HEK293 (cell line): ENCODE results near the gene POLD2.

ENCODE experiments used
- CTCF ChIA-PET: fragments of 350-600 bp; formaldehyde crosslinking; extraction: SDS; loops from one replicate; lab custom pipeline; 2021; ENCODE audit warnings: antibody characterized with exemption; lab: Yijun Ruan, JAX
- POLR2A ChIA-PET: fragments of 300-600 bp; formaldehyde crosslinking; extraction: SDS; loops from one replicate; lab custom pipeline; 2020; ENCODE audit warnings: antibody characterized with exemption, inconsistent platforms; lab: Yijun Ruan, JAX
- H3K27ac ChIP-seq: fragments of 200-500 bp; sonication (Bioruptor generic); 2 replicates; pipeline ENCODE4 v1.5.1; 2014; ENCODE audit warnings: low read depth, low read length, control low read depth, inconsistent platforms; ENCODE audit errors: extremely low read depth
- H3K36me3 ChIP-seq, 2 experiments: fragments of 200-500 bp in 1 of 2; sonication (Bioruptor generic) in 1 of 2; 1 replicate in 1 of 2; 2 replicates in 1 of 2; pipeline ENCODE4 v1.5.1; 2014 to 2017; ENCODE audit warnings: inconsistent platforms in 2 of 2, low read length in 2 of 2; ENCODE audit not compliant: control insufficient read depth in 2 of 2, insufficient read depth in 1 of 2
- H3K4me1 ChIP-seq: fragments of 200-500 bp; sonication (Bioruptor generic); 2 replicates; pipeline ENCODE4 v1.5.1; 2014; ENCODE audit warnings: mild to moderate bottlenecking, low read length, inconsistent platforms; ENCODE audit not compliant: control insufficient read depth, insufficient read depth
- H3K4me3 ChIP-seq: 2 replicates; pipeline ENCODE4 v1.5.1; 2011; ENCODE audit warnings: low read depth, mild to moderate bottlenecking, control low read depth, low read length, moderate library complexity
- H3K9me3 ChIP-seq: fragments of 200-500 bp; sonication (Bioruptor generic); 2 replicates; pipeline ENCODE4 v1.5.1; 2014; ENCODE audit warnings: low read depth, low read length, inconsistent platforms; ENCODE audit not compliant: control insufficient read depth, insufficient read depth
- GFI1B ChIP-seq: fragments of 450-650 bp; formaldehyde crosslinking; IDR thresholded peaks from 2 replicates; pipeline ENCODE4 v1.5.1; 2016; ENCODE audit warnings: missing biosample characterization, missing genetic modification characterization
- GLI2 ChIP-seq: fragments of 450-650 bp; formaldehyde crosslinking; IDR thresholded peaks from 2 replicates; pipeline ENCODE4; 2017; ENCODE audit warnings: missing biosample characterization, missing genetic modification characterization, low read depth, borderline replicate concordance
- GLIS2 ChIP-seq: fragments of 450-650 bp; formaldehyde crosslinking; IDR thresholded peaks from 2 replicates; pipeline ENCODE4 v1.5.1; 2016; ENCODE audit warnings: missing biosample characterization, missing genetic modification characterization
- MZF1 ChIP-seq: fragments of 450-650 bp; formaldehyde crosslinking; IDR thresholded peaks from 2 replicates; pipeline ENCODE4 v1.5.1; 2017; ENCODE audit warnings: missing biosample characterization, missing genetic modification characterization, borderline replicate concordance
- SETDB1 ChIP-seq: IDR thresholded peaks from one replicate; pipeline ENCODE4 v1.6.1; 2017; ENCODE audit warnings: mild to moderate bottlenecking, low read length, moderate library complexity, mixed read lengths; ENCODE audit not compliant: insufficient read length
- TRIM28 ChIP-seq: IDR thresholded peaks from 2 replicates; pipeline ENCODE4 v1.6.1; 2011; ENCODE audit warnings: low read length, control low read depth, borderline replicate concordance
- ZFP69B ChIP-seq: fragments of 450-650 bp; formaldehyde crosslinking; IDR thresholded peaks from 2 replicates; pipeline ENCODE4 v1.5.1; 2016; ENCODE audit warnings: missing biosample characterization, missing genetic modification characterization
- ZNF114 ChIP-seq: fragments of 450-650 bp; formaldehyde crosslinking; IDR thresholded peaks from 2 replicates; pipeline ENCODE4 v1.5.0; 2017; ENCODE audit warnings: missing biosample characterization, missing genetic modification characterization
- ZNF132 ChIP-seq: fragments of 450-650 bp; formaldehyde crosslinking; IDR thresholded peaks from 2 replicates; pipeline ENCODE4 v1.5.1; 2017; ENCODE audit warnings: missing biosample characterization, missing genetic modification characterization, borderline replicate concordance
- ZNF140 ChIP-seq: fragments of 450-650 bp; formaldehyde crosslinking; IDR thresholded peaks from 2 replicates; pipeline ENCODE4 v1.5.1; 2016; ENCODE audit warnings: missing biosample characterization, missing genetic modification characterization
- ZNF16 ChIP-seq: fragments of 450-650 bp; formaldehyde crosslinking; IDR thresholded peaks from 2 replicates; pipeline ENCODE4 v1.5.1; 2016; ENCODE audit warnings: low read depth, missing biosample characterization, missing genetic modification characterization
- ZNF169 ChIP-seq: fragments of 450-650 bp; formaldehyde crosslinking; IDR thresholded peaks from 2 replicates; pipeline ENCODE4 v1.5.1; 2016; ENCODE audit warnings: missing biosample characterization, missing genetic modification characterization
- ZNF239 ChIP-seq: fragments of 450-650 bp; formaldehyde crosslinking; IDR thresholded peaks from 2 replicates; pipeline ENCODE4 v1.5.1; 2016; ENCODE audit warnings: missing biosample characterization, missing genetic modification characterization
- ZNF248 ChIP-seq: fragments of 450-650 bp; formaldehyde crosslinking; IDR thresholded peaks from 2 replicates; pipeline ENCODE4 v1.5.1; 2017; ENCODE audit warnings: missing biosample characterization, missing genetic modification characterization
- ZNF302 ChIP-seq: fragments of 450-650 bp; formaldehyde crosslinking; IDR thresholded peaks from 2 replicates; pipeline ENCODE4 v1.5.1; 2016; ENCODE audit warnings: missing biosample characterization, missing genetic modification characterization, low read depth
- ZNF311 ChIP-seq: fragments of 450-650 bp; formaldehyde crosslinking; IDR thresholded peaks from 2 replicates; pipeline ENCODE4 v1.5.1; 2017; ENCODE audit warnings: missing biosample characterization, missing genetic modification characterization, borderline replicate concordance
- ZNF324 ChIP-seq: fragments of 450-650 bp; formaldehyde crosslinking; IDR thresholded peaks from 2 replicates; pipeline ENCODE4 v1.5.1; 2016; ENCODE audit warnings: missing biosample characterization, missing genetic modification characterization
- ZNF48 ChIP-seq: fragments of 450-650 bp; formaldehyde crosslinking; IDR thresholded peaks from 2 replicates; pipeline ENCODE4 v1.5.1; 2016; ENCODE audit warnings: missing biosample characterization, missing genetic modification characterization
- ZNF530 ChIP-seq: fragments of 450-650 bp; formaldehyde crosslinking; IDR thresholded peaks from 2 replicates; pipeline ENCODE4 v1.5.1; 2016; ENCODE audit warnings: low read depth, missing biosample characterization, missing genetic modification characterization
- ZNF548 ChIP-seq: fragments of 450-650 bp; formaldehyde crosslinking; IDR thresholded peaks from 2 replicates; pipeline ENCODE4 v1.5.1; 2016; ENCODE audit warnings: missing biosample characterization, missing genetic modification characterization
- ZNF555 ChIP-seq: fragments of 450-650 bp; formaldehyde crosslinking; conservative IDR thresholded peaks from 2 replicates; pipeline ENCODE4 v1.5.1; 2017; ENCODE audit warnings: missing biosample characterization, mild to moderate bottlenecking, missing genetic modification characterization, inconsistent platforms
- ZNF623 ChIP-seq: fragments of 450-650 bp; formaldehyde crosslinking; IDR thresholded peaks from 2 replicates; pipeline ENCODE4 v1.5.1; 2016; ENCODE audit warnings: missing biosample characterization, missing genetic modification characterization
- ZNF677 ChIP-seq: fragments of 450-650 bp; IDR thresholded peaks from 2 replicates; pipeline ENCODE4 v1.5.0; 2018; ENCODE audit warnings: missing biosample characterization, mild to moderate bottlenecking, missing genetic modification characterization, moderate library complexity
- ZSCAN30 ChIP-seq: fragments of 450-650 bp; IDR thresholded peaks from 2 replicates; pipeline ENCODE4 v1.5.1; 2018; ENCODE audit warnings: missing biosample characterization, mild to moderate bottlenecking, missing genetic modification characterization, moderate library complexity
- TF ChIP-seq, protein P1 (sequence below): fragments of 450-650 bp; formaldehyde crosslinking; IDR thresholded peaks from 2 replicates; pipeline ENCODE4 v1.5.1; 2016; ENCODE audit warnings: missing biosample characterization, missing genetic modification characterization
- TF ChIP-seq, protein P2 (sequence below): fragments of 450-650 bp; formaldehyde crosslinking; IDR thresholded peaks from 2 replicates; pipeline ENCODE4 v1.5.1; 2016; ENCODE audit warnings: missing biosample characterization, missing genetic modification characterization
- TF ChIP-seq, protein P3 (sequence below): fragments of 450-650 bp; formaldehyde crosslinking; IDR thresholded peaks from 2 replicates; pipeline ENCODE4 v1.5.1; 2016; ENCODE audit warnings: missing biosample characterization, missing genetic modification characterization

POLD2 gene

DNA sequence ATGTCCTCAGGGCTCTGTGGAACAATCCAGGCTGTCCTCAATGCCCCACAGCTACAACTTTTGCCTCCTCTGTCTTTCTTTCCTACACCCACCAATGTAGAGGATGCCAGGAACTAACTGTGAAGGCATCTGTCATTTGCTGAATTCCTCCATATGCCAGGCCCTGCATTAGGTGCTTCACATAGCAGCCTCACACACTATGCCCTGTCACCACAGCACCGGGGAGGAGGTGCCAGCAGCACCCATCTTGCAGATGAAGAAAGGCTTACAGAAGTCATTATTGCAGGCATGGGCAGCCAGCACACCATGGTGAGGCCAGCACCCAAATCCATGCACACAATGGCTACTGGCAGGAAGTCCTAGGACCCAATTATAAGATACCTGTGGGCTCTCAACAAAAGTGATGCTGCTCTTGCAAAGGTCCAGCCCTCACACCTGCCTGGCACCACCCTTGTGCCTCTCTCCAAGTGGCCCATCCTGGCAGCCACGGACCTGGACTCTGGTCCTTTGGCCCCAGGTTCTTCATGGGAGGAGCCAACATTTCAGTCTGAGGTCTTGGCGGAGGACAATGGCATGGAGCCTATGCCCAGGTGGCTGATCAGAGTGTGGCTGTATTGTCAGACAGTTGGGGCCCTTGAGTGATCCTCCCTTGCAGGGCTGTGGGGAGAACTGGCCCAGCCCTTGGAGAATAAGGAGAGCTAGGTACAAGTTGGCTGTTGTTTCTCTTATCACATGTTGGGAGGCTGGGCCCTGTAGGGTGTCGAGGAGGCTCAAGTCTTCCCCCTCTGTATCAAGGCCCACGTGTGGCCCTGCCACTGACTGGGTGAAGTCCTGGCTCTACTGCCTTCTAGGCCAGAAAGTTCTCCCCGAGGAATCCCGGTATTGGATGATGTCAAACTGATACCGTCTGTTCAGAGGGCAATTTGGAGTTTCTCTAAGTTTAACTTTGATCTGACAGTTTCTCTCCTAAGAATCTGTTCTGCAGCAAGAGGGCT is 32.1 kb upstream of the POLD2 start (continued):
- TF ChIP-seq, protein P1, sequence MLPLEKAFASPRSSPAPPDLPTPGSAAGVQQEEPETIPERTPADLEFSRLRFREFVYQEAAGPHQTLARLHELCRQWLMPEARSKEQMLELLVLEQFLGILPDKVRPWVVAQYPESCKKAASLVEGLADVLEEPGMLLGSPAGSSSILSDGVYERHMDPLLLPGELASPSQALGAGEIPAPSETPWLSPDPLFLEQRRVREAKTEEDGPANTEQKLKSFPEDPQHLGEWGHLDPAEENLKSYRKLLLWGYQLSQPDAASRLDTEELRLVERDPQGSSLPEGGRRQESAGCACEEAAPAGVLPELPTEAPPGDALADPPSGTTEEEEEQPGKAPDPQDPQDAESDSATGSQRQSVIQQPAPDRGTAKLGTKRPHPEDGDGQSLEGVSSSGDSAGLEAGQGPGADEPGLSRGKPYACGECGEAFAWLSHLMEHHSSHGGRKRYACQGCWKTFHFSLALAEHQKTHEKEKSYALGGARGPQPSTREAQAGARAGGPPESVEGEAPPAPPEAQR, result no peak
- no peak for TF ChIP-seq ZNF16 (tag by site-specific recombination)
- no peak for TF ChIP-seq ZNF114 (tag by site-specific recombination)
- no peak for TF ChIP-seq ZNF623 (tag by site-specific recombination)

DNA sequence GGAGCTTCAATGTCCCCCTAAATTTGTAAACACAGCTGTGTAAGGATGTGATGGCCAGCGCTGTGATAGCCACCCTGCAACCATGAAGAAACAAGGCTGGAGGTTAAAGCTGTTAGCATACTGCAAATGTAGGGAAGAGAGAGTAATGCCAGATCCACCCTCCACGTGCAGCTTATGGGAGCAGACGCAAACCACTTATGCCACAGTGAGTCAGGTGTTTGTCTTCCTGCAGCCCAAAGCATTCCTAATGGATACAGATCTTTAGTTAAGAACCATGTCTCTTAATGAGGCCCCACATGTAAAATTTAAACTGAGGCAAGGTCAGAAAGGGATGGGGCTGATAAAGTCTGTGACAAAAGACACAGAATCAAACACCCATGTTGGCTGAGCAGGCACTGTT is 31.4 kb upstream of the POLD2 start:
- Histone ChIP-seq H3K27ac (no peak overlapping the region), H3K9me3 (no peaks in the 10 kb centered on the region), H3K4me3 (no peak overlapping the region), H3K36me3 (no peaks in the 10 kb centered on the region), H3K4me1 (no peaks in the 10 kb centered on the region)
- TF ChIP-seq ZNF324, result no peak
- no peak for TF ChIP-seq ZNF302 (tag by site-specific recombination)
- TF ChIP-seq, protein P2, sequence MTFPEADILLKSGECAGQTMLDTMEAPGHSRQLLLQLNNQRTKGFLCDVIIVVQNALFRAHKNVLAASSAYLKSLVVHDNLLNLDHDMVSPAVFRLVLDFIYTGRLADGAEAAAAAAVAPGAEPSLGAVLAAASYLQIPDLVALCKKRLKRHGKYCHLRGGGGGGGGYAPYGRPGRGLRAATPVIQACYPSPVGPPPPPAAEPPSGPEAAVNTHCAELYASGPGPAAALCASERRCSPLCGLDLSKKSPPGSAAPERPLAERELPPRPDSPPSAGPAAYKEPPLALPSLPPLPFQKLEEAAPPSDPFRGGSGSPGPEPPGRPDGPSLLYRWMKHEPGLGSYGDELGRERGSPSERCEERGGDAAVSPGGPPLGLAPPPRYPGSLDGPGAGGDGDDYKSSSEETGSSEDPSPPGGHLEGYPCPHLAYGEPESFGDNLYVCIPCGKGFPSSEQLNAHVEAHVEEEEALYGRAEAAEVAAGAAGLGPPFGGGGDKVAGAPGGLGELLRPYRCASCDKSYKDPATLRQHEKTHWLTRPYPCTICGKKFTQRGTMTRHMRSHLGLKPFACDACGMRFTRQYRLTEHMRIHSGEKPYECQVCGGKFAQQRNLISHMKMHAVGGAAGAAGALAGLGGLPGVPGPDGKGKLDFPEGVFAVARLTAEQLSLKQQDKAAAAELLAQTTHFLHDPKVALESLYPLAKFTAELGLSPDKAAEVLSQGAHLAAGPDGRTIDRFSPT (tag by site-specific recombination), result no peak
- TF ChIP-seq ZNF555, result no peak
- TF ChIP-seq TRIM28, result no peak
- ChIA-PET POLR2A (no interaction called here), CTCF (interaction anchor here (0.6 kb wide), 1 partner anchor 100 kb away, joined by 4 read pairs; no protein-coding TSS in a partner anchor)

DNA sequence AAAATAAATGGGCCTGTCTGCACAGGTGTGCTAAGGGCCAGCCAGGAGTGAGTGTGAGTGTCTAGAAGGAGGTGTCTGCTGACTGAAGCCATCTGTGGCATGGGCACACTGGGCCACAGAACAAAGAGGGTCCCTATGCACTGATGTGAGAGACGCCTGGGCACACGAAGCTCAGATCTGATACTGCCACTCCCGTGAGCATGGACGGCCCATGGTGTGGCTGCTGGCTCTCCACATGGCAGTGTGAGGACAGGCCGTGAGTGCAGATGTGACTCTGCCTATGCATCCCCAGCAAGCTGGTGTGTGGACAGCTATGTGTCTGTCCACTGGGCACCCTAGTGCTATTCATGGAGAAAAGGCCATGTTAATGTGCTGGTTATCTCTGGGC is 30.6 kb upstream of the POLD2 start:
- Histone ChIP-seq H3K4me3 (no peak overlapping the region), H3K36me3 (no peaks in the 10 kb centered on the region), H3K9me3 (no peaks in the 10 kb centered on the region), H3K4me1 (no peaks in the 10 kb centered on the region), H3K27ac (no peak overlapping the region)
- ChIA-PET POLR2A (no interaction called here), CTCF (interaction anchor here (0.7 to 0.8 kb wide), 2 partner anchors 414 to 1000 kb away, joined by 3 read pairs; no protein-coding TSS in a partner anchor)
- no peak for TF ChIP-seq ZSCAN30 (tag by site-specific recombination)
- no peak for TF ChIP-seq ZNF48 (tag by site-specific recombination)
- no peak for TF ChIP-seq SETDB1
- no peak for TF ChIP-seq GFI1B (tag by site-specific recombination)
- TF ChIP-seq ZNF311 (tag by site-specific recombination), result no peak
- TF ChIP-seq ZNF132 (tag by site-specific recombination), result no peak
- no peak for TF ChIP-seq ZFP69B
- TF ChIP-seq MZF1 (tag by site-specific recombination), result no peak
- no peak for TF ChIP-seq ZNF677 (tag by site-specific recombination)
- TF ChIP-seq ZNF530 (tag by site-specific recombination), result no peak
- TF ChIP-seq GLI2 (tag by site-specific recombination), result no peak
- TF ChIP-seq ZNF140 (tag by site-specific recombination), result no peak
- no peak for TF ChIP-seq ZNF239
- no peak for TF ChIP-seq GLIS2 (tag by site-specific recombination)
- no peak for TF ChIP-seq ZNF169 (tag by site-specific recombination)
- no peak for TF ChIP-seq ZNF548 (tag by site-specific recombination)
- no peak for TF ChIP-seq ZNF248 (tag by site-specific recombination)
- TF ChIP-seq, protein P3, sequence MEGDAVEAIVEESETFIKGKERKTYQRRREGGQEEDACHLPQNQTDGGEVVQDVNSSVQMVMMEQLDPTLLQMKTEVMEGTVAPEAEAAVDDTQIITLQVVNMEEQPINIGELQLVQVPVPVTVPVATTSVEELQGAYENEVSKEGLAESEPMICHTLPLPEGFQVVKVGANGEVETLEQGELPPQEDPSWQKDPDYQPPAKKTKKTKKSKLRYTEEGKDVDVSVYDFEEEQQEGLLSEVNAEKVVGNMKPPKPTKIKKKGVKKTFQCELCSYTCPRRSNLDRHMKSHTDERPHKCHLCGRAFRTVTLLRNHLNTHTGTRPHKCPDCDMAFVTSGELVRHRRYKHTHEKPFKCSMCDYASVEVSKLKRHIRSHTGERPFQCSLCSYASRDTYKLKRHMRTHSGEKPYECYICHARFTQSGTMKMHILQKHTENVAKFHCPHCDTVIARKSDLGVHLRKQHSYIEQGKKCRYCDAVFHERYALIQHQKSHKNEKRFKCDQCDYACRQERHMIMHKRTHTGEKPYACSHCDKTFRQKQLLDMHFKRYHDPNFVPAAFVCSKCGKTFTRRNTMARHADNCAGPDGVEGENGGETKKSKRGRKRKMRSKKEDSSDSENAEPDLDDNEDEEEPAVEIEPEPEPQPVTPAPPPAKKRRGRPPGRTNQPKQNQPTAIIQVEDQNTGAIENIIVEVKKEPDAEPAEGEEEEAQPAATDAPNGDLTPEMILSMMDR (tag by site-specific recombination), result no peak
- TF ChIP-seq, all 188 proteins: peak for 0
